Spleen (tissue), 11 donors: ENCODE results near the gene BRAF. TPM values are rescaled to one million over a fixed set of nuclear protein-coding genes. Genes with fewer than 3 reads are reported as not detected.
A peak's percentile ranks its signal among the peaks of the same experiment; 100 is the strongest.

Experiments used
- DNase-seq: peaks from one replicate; pipeline ENCODE4 v3.0.0-alpha.2; 2020
- H3K27ac ChIP-seq, 8 donors: fragments of 200-600 bp; sonication (generic) in 7 of 8; 1 replicate in 4 of 8; 2 replicates in 4 of 8; pipeline versions ENCODE4 v1.5.0 to v1.8.0; 2016 to 2021; ENCODE audit warnings: inconsistent platforms in 4 of 8, mild to moderate bottlenecking in 4 of 8, moderate library complexity in 1 of 8
- H3K27me3 ChIP-seq, 7 donors: fragments of 200-600 bp; sonication (generic) in 6 of 7; replicated peaks in 1 of 7; 1 replicate in 4 of 7; 2 replicates in 3 of 7; pipeline versions ENCODE4 v1.5.0 to v1.8.0; 2016 to 2021; ENCODE audit warnings: inconsistent platforms in 3 of 7, mild to moderate bottlenecking in 1 of 7
- H3K36me3 ChIP-seq, 6 donors: fragments of 200-600 bp; sonication (generic) in 5 of 6; 1 replicate in 4 of 6; 2 replicates in 2 of 6; pipeline versions ENCODE4 v1.5.0 to v1.8.0; 2016 to 2021; ENCODE audit warnings: inconsistent platforms in 2 of 6
- H3K4me1 ChIP-seq, 6 donors: fragments of 200-600 bp; sonication (generic) in 5 of 6; 1 replicate in 3 of 6; 2 replicates in 3 of 6; pipeline versions ENCODE4 v1.5.0 to v1.8.0; 2016 to 2021; ENCODE audit warnings: inconsistent platforms in 3 of 6
- H3K4me3 ChIP-seq, 8 donors: fragments of 200-600 bp; sonication (generic) in 7 of 8; 1 replicate in 4 of 8; 2 replicates in 4 of 8; pipeline versions ENCODE4 v1.5.0 to v1.8.0; 2016 to 2021; ENCODE audit warnings: inconsistent platforms in 4 of 8, mild to moderate bottlenecking in 4 of 8, moderate library complexity in 2 of 8
- H3K9me3 ChIP-seq, 8 donors: fragments of 200-600 bp; sonication (generic) in 7 of 8; 1 replicate in 4 of 8; 2 replicates in 4 of 8; pipeline versions ENCODE4 v1.5.0 to v1.8.0; 2016 to 2021; ENCODE audit warnings: inconsistent platforms in 4 of 8
- CTCF ChIP-seq, 11 experiments: fragments of 200-600 bp in 7 of 11; fragments of 450-650 bp in 4 of 11; sonication (generic) in 4 of 11; IDR thresholded peaks in 8 of 11; conservative IDR thresholded peaks in 3 of 11; 1 replicate in 7 of 11; 2 replicates in 4 of 11; pipeline versions ENCODE4 v1.4.0 to v1.8.0; 2016 to 2021; ENCODE audit warnings: antibody characterized with exemption in 11 of 11, inconsistent platforms in 4 of 11, mild to moderate bottlenecking in 1 of 11
- POLR2A ChIP-seq, 3 donors: fragments of 450-650 bp; IDR thresholded peaks; one replicate each; pipeline ENCODE4 v1.5.1; 2017; ENCODE audit warnings: antibody characterized with exemption in 3 of 3, mild to moderate bottlenecking in 1 of 3
- POLR2AphosphoS5 ChIP-seq, 3 donors: sonication (generic); formaldehyde crosslinking; IDR thresholded peaks; one replicate each; pipeline ENCODE4 v1.5.1; 2017; ENCODE audit warnings: antibody characterized with exemption in 3 of 3
- WGBS, 5 donors: extraction: QIAGEN DNeasy Blood & Tissue Kit in 3 of 5; methylation state at CpG; one replicate each; pipeline versions ENCODE4 v1.1.5 to v1.1.7; 2013 to 2018; 5-methylcytosine and 5-hydroxymethylcytosine counted together
- intact Hi-C: fragments of 100-400 bp; cut with DNase I; formaldehyde crosslinking; loops from one replicate; pipeline ENCODE4 v1.15.0; 2023; ENCODE audit warnings: low total_unique reads
- polyA plus RNA-seq, 3 donors: library from polyadenylated mRNA; stranded (reverse); fragments of 200-250 nt; gene quantifications; one replicate each; pipeline ENCODE4 v1.2.1, GENCODE V29; 2013
- total RNA-seq, 7 donors: library from RNA; depleted of rRNA in 3 of 7; stranded (reverse); fragments of >200 nt in 3 of 7; fragmentation: NEBNext Ultra II Directional in 4 of 7; extraction: Animal tissue kit (Norgen Biotek cat#: 25700) in 4 of 7; gene quantifications; one replicate each; pipeline versions ENCODE4 v1.1.0 to v1.2.1, GENCODE V29; 2016 to 2021
- donor health status: healthy with polysubstance abuse.
- donor health status: DM: no; HTN: no; CAD: no; lungs with moderate emphysema.
- donor health status: DM: no; HTN: no; CAD: no.
- donor health status: Bipolar disorder and iron deficiency.
- donor health status: healthy.
- donor health status: DM: no; HTN: no; CAD: no.
- donor health status: DM: yes; HTN: yes; CAD: no.

BRAF gene
- total and polyA plus RNA-seq, 10 donors, result 4.3 to 82.7 (median 49.3) TPM

GRCh38 chr7:140684066-140684950, 240.4 kb downstream of the BRAF start:
- Histone ChIP-seq H3K9me3 (no peaks in the 10 kb centered on the region), H3K27me3 (no peaks in the 10 kb centered on the region), H3K4me1 (no peaks in the 10 kb centered on the region), H3K4me3 (no peak overlapping the region), H3K27ac (no peak overlapping the region), H3K36me3 (peaks cover 0 to 100% (median 36%) of the 10 kb centered on the region in 6 donors)
- 89 to 96% (median 91%) methylated on average over 20 of the region's 20 CpGs for WGBS, 5 donors
- DNase-seq, result peak; percentile 72
- intact Hi-C loops, result no loop called here
- no peak for TF ChIP-seq POLR2AphosphoS5 (IDR thresholded peaks at IDR 0.05)
- no peak for TF ChIP-seq CTCF (IDR thresholded peaks at IDR 0.05 in 8 of 11, conservative IDR thresholded peaks at IDR 0.05 in 3 of 11)
- no peak for TF ChIP-seq POLR2A (IDR thresholded peaks at IDR 0.05)

DNA sequence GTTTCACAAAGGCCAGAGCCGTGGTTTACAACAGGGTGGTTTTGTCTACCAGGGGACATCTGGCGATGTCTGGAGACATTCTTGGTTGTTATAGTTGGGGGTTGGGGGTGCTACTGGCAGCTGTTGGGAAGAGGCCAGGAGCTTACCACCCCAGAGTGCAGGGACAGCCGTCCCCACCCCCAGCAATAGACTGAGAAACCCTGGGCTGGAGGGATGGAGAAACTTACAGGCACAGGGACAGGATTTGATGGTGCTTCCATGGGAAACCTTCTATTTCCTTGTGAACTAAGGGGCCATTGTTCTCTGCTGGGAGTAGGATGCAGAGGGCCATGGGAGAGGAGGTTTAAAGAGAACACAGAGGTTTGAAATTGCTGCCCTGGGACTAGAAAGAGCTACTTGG, 241.1 kb downstream of the BRAF start:
- H3K36me3 ChIP-seq, result peaks cover 0 to 100% (median 35%) of the 10 kb centered on the region in 6 donors
- no peak overlapping the region for H3K4me3 ChIP-seq
- H3K9me3 ChIP-seq, result no peaks in the 10 kb centered on the region
- no peak for TF ChIP-seq CTCF (IDR thresholded peaks at IDR 0.05 in 8 of 11, conservative IDR thresholded peaks at IDR 0.05 in 3 of 11)
- no peak for TF ChIP-seq POLR2AphosphoS5 (IDR thresholded peaks at IDR 0.05)
- TF ChIP-seq POLR2A (IDR thresholded peaks at IDR 0.05), result no peak
- DNase-seq, result peak; percentile 8
- no peak overlapping the region for H3K27ac ChIP-seq
- H3K4me1 ChIP-seq, result no peaks in the 10 kb centered on the region
- intact Hi-C loops, result no loop called here
- no peaks in the 10 kb centered on the region for H3K27me3 ChIP-seq
- WGBS, 5 donors, result 86 to 95% (median 93%) methylated on average over 3 of the region's 3 CpGs

GRCh38 chr7:140681766-140682165, 243.0 kb downstream of the BRAF start:
- Histone ChIP-seq H3K27me3 (no peaks in the 10 kb centered on the region), H3K36me3 (peaks cover 0 to 99% (median 29%) of the 10 kb centered on the region in 6 donors), H3K4me3 (no peak overlapping the region), H3K4me1 (peaks cover 0 to 10% (median 1%) of the 10 kb centered on the region in 6 donors), H3K27ac (no peak overlapping the region), H3K9me3 (no peaks in the 10 kb centered on the region)
- 88 to 100% (median 96%) methylated on average over 2 to 3 of the region's 3 CpGs for WGBS, 5 donors
- DNase-seq, result peak; percentile 13
- TF ChIP-seq POLR2AphosphoS5 (IDR thresholded peaks at IDR 0.05) (no peak), CTCF (IDR thresholded peaks at IDR 0.05 in 8 of 11, conservative IDR thresholded peaks at IDR 0.05 in 3 of 11) (no peak), POLR2A (IDR thresholded peaks at IDR 0.05) (no peak)
- intact Hi-C loops, result no loop called here

DNA sequence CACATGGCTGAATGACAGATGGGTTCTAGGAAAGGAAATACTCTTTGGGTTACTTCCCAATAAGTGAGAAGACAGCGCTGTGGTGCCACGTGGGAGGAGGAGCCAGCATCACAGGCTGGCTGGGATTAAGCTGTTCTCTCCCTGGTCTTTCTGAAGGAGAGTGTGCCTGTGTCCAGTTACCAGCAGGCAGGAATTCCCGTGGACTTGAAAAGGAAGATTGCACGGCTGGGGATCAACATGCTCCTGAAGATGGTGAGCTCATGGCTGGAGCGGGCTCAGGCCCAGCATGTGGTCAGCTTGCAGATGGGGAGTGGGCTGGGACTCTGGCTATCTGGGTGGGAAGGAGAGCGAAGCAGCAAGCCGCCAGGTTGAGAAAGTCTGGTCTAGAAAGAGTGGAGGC, 243.8 kb downstream of the BRAF start:
- Histone ChIP-seq H3K4me1 (peaks cover 0 to 19% (median 10%) of the 10 kb centered on the region in 6 donors), H3K36me3 (peaks cover 0 to 91% (median 29%) of the 10 kb centered on the region in 6 donors), H3K27ac (no peak overlapping the region), H3K27me3 (no peaks in the 10 kb centered on the region), H3K9me3 (no peaks in the 10 kb centered on the region), H3K4me3 (no peak overlapping the region)
- peak; percentile 46 for DNase-seq
- 90 to 95% (median 93%) methylated on average over 7 of the region's 7 CpGs for WGBS, 5 donors
- intact Hi-C loops, result no loop called here
- TF ChIP-seq CTCF (IDR thresholded peaks at IDR 0.05 in 8 of 11, conservative IDR thresholded peaks at IDR 0.05 in 3 of 11), result no peak
- no peak for TF ChIP-seq POLR2AphosphoS5 (IDR thresholded peaks at IDR 0.05)
- TF ChIP-seq POLR2A (IDR thresholded peaks at IDR 0.05), result no peak
